Tibial nerve (tissue), 4 donors: ENCODE measurements around the gene EMD. TPM values are rescaled to one million over a fixed set of nuclear protein-coding genes. Genes with fewer than 3 reads are reported as not detected.

Experiments
- DNase-seq, 2 donors: peaks; one replicate each; pipeline ENCODE4 v3.0.0-alpha.2; 2019; ENCODE audit warnings: low spot score in 2 of 2
- H3K27ac ChIP-seq, 4 donors: fragments of 200-600 bp; sonication (generic) in 3 of 4; one replicate each; pipeline ENCODE4 v1.5.1; 2017 to 2019; ENCODE audit warnings: mild to moderate bottlenecking in 1 of 4
- H3K27me3 ChIP-seq, 2 donors: fragments of 200-600 bp; sonication (generic) in 1 of 2; one replicate each; pipeline versions ENCODE4 v1.5.1 to v1.6.0; 2017 to 2019
- H3K36me3 ChIP-seq, 3 donors: fragments of 200-600 bp; sonication (generic); one replicate each; pipeline ENCODE4 v1.5.1; 2018 to 2019
- H3K4me1 ChIP-seq, 4 donors: fragments of 200-600 bp; sonication (generic) in 3 of 4; one replicate each; pipeline ENCODE4 v1.5.1; 2017 to 2019
- H3K4me3 ChIP-seq, 4 donors: fragments of 200-600 bp; sonication (generic) in 3 of 4; one replicate each; pipeline ENCODE4 v1.5.1; 2017 to 2019; ENCODE audit warnings: mild to moderate bottlenecking in 1 of 4, moderate library complexity in 1 of 4
- H3K9me3 ChIP-seq, 4 donors: fragments of 200-600 bp; sonication (generic) in 3 of 4; one replicate each; pipeline ENCODE4 v1.5.1; 2017 to 2019
- EP300 ChIP-seq, 2 donors: sonication (generic); formaldehyde crosslinking; IDR thresholded peaks; one replicate each; pipeline ENCODE4 v1.6.1; 2017; ENCODE audit warnings: antibody characterized with exemption in 2 of 2, mild to moderate bottlenecking in 1 of 2
- POLR2A ChIP-seq, 2 donors: fragments of 450-650 bp; IDR thresholded peaks; one replicate each; pipeline ENCODE4 v1.6.1; 2017; ENCODE audit warnings: antibody characterized with exemption in 2 of 2, mild to moderate bottlenecking in 2 of 2, moderate library complexity in 2 of 2
- WGBS, 2 donors: methylation state at CpG; one replicate each; pipeline ENCODE4 v1.1.5; 2018; 5-methylcytosine and 5-hydroxymethylcytosine counted together
- total RNA-seq, 4 donors: library from RNA; depleted of rRNA; stranded (reverse); fragments of >200 nt; gene quantifications; one replicate each; pipeline ENCODE4 v1.1.0, GENCODE V29; 2016
- TF ChIP-seq, protein P1 (sequence below), 5 experiments: fragments of 200-600 bp in 3 of 5; fragments of 450-650 bp in 2 of 5; sonication (generic) in 3 of 5; IDR thresholded peaks; one replicate each; pipeline ENCODE4 v1.5.1; 2016 to 2019; ENCODE audit warnings: antibody characterized with exemption in 5 of 5, mild to moderate bottlenecking in 3 of 5, moderate library complexity in 2 of 5

Gene EMD
- total RNA-seq, 4 donors from 2014 or later = 38.0 to 72.6 (median 46.7) TPM

DNA sequence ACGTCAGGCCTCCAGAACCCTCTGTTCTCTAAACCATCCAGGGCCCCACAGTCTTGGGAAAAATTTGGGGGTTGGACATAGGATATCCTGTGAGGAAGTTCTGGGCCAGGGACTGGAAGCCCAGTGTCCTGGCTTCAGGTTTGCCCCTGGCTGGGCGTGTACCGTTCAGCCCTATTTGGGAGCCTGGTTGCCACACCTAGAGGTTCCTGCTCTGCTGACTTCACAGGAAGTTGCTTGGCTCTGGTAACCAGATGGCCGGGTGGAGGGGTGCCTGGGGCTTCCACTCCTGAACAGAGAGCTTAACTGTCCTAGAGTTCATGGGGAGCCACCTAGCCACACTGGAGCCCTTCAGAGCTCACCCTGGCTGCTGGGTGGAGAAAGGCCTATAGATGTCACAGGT lies 33.4 kb downstream of the EMD start:
- 65% methylated on average over 4 of the region's 4 CpGs; no CpG with 5 or more reads in 1 of the 2 donors for WGBS, 2 donors
- Histone ChIP-seq H3K9me3 (no peaks in the 10 kb centered on the region), H3K36me3 (peaks cover 0 to 9% (median 0%) of the 10 kb centered on the region in 3 donors), H3K27me3 (no peaks in the 10 kb centered on the region), H3K4me3 (peak overlapping the region; percentile 55 to 89 (median 68)), H3K4me1 (peaks cover 0 to 26% (median 0%) of the 10 kb centered on the region in 4 donors), H3K27ac (peak overlapping the region; percentile 90 to 97 (median 94))
- TF ChIP-seq POLR2A (IDR thresholded peaks at IDR 0.05) = no peak
- no peak for TF ChIP-seq EP300 (IDR thresholded peaks at IDR 0.05)
- TF ChIP-seq, protein P1, sequence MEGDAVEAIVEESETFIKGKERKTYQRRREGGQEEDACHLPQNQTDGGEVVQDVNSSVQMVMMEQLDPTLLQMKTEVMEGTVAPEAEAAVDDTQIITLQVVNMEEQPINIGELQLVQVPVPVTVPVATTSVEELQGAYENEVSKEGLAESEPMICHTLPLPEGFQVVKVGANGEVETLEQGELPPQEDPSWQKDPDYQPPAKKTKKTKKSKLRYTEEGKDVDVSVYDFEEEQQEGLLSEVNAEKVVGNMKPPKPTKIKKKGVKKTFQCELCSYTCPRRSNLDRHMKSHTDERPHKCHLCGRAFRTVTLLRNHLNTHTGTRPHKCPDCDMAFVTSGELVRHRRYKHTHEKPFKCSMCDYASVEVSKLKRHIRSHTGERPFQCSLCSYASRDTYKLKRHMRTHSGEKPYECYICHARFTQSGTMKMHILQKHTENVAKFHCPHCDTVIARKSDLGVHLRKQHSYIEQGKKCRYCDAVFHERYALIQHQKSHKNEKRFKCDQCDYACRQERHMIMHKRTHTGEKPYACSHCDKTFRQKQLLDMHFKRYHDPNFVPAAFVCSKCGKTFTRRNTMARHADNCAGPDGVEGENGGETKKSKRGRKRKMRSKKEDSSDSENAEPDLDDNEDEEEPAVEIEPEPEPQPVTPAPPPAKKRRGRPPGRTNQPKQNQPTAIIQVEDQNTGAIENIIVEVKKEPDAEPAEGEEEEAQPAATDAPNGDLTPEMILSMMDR (IDR thresholded peaks at IDR 0.05) = no peak
- DNase-seq = no peak

DNA sequence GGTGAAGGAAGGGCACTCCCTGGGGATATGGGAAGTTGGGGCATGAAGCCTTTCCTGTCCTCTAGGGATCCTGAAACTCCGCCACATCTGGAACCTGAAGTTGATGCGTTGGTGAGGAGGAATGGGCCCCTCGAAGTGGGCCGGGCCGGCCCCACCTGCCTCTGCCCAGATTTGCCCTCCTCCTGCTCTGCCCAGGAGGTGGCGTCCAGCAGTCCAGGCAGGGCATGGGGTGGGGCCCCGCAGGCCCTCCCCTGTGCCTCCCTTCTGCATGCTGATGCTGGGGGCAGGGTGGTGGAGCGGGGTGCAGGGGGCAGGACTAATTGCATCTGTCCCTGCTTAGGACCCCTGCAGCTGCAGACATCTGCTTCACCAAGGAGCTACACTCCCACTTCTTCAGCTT lies 34.0 kb downstream of the EMD start:
- Histone ChIP-seq H3K4me1 (peaks cover 0 to 23% (median 0%) of the 10 kb centered on the region in 4 donors), H3K4me3 (no peak overlapping the region), H3K27ac (peak overlapping the region in 1 of 4 donors; percentile 97), H3K9me3 (no peaks in the 10 kb centered on the region), H3K27me3 (no peaks in the 10 kb centered on the region), H3K36me3 (peaks cover 0 to 9% (median 0%) of the 10 kb centered on the region in 3 donors)
- no peak for TF ChIP-seq POLR2A (IDR thresholded peaks at IDR 0.05)
- no peak for TF ChIP-seq EP300 (IDR thresholded peaks at IDR 0.05)
- TF ChIP-seq, protein P1 (IDR thresholded peaks at IDR 0.05) = no peak
- DNase-seq = no peak
- WGBS, 2 donors = 81% methylated on average over 8 of the region's 8 CpGs; no CpG with 5 or more reads in 1 of the 2 donors

DNA sequence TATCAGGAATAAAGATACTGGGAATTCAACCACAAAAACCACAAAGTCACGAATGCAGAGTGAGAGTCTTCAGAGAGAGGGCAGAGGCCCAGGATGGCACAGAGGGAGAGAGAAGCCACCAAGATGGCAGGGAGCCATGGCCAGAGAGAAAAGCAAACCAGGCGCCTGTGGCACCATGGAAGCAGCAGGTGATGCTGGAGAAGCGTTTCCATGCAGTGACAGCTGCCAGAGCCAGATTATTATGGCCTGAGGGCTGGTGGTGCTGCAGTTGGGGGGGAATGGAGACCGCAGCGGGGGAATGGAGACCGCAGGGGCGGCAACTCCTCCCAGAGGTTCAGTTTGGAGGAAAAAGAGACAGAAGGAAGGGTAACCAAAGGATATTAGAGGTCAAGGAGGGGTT lies 38.1 kb downstream of the EMD start:
- Histone ChIP-seq H3K9me3 (no peaks in the 10 kb centered on the region), H3K4me1 (peaks cover 0 to 11% (median 0%) of the 10 kb centered on the region in 4 donors), H3K36me3 (peaks cover 0 to 29% (median 2%) of the 10 kb centered on the region in 3 donors), H3K27me3 (no peaks in the 10 kb centered on the region), H3K4me3 (no peak overlapping the region), H3K27ac (no peak overlapping the region)
- no peak for TF ChIP-seq POLR2A (IDR thresholded peaks at IDR 0.05)
- TF ChIP-seq EP300 (IDR thresholded peaks at IDR 0.05) = no peak
- TF ChIP-seq, protein P1 (IDR thresholded peaks at IDR 0.05) = no peak
- 58 to 70% methylated on average over 7 of the region's 7 CpGs for WGBS, 2 donors
- DNase-seq = no peak

DNA sequence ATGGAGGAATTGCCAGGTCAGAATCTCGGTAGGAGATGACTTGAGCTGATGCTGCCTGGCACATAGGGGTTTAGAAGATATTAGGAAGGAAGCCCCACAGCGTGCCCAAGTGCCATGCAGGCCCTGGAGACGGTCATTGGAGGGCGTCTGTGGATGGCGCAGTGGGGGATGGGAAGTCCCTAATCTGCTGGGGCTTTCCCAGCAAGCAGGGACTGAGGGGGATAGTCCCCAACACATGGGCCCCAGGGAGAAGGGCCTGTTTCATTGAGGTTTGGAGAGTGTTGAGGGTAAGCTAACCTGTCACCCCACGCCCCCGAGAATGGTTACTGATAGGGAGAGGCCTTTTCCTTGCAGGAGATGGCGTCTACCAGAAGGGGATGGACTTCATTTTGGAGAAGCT lies 40.1 kb downstream of the EMD start:
- TF ChIP-seq POLR2A (IDR thresholded peaks at IDR 0.05) (no peak), EP300 (IDR thresholded peaks at IDR 0.05) (no peak)
- TF ChIP-seq, protein P1 (IDR thresholded peaks at IDR 0.05) = no peak
- H3K27me3 ChIP-seq = no peaks in the 10 kb centered on the region
- peaks cover 0 to 20% (median 2%) of the 10 kb centered on the region in 3 donors for H3K36me3 ChIP-seq
- WGBS, 2 donors = 85 to 90% methylated on average over 5 to 8 of the region's 8 CpGs
- H3K27ac ChIP-seq = peak overlapping the region in 1 of 4 donors; percentile 63
- no peak for DNase-seq
- H3K4me3 ChIP-seq = no peak overlapping the region
- no peaks in the 10 kb centered on the region for H3K9me3 ChIP-seq
- no peaks in the 10 kb centered on the region for H3K4me1 ChIP-seq

GRCh38 chrX:154419688-154420401 lies 40.8 kb downstream of the EMD start:
- Histone ChIP-seq H3K4me1 (no peaks in the 10 kb centered on the region), H3K4me3 (no peak overlapping the region), H3K36me3 (peaks cover 0 to 20% (median 2%) of the 10 kb centered on the region in 3 donors), H3K9me3 (no peaks in the 10 kb centered on the region), H3K27ac (peak overlapping the region in 1 of 4 donors; percentile 63), H3K27me3 (no peaks in the 10 kb centered on the region)
- DNase-seq = no peak
- 50 to 73% methylated on average over 1 to 19 of the region's 19 CpGs for WGBS, 2 donors
- TF ChIP-seq, protein P1 (IDR thresholded peaks at IDR 0.05) = no peak
- TF ChIP-seq EP300 (IDR thresholded peaks at IDR 0.05) (no peak), POLR2A (IDR thresholded peaks at IDR 0.05) (no peak)
